Brain microvascular endothelial cell (primary cell): ENCODE data around the gene KRT23.

Source experiments
- DNase-seq: peaks from one replicate; pipeline ENCODE4 v3.0.0-alpha.2; 2020
- H3K27ac ChIP-seq: fragments of 250-450 bp; sonication (Bioruptor Pico); 2 replicates; pipeline ENCODE4 v1.5.1; 2020; ENCODE audit warnings: mild to moderate bottlenecking, moderate library complexity
- H3K27me3 ChIP-seq: fragments of 250-450 bp; sonication (Bioruptor Pico); replicated peaks from 2 replicates; pipeline ENCODE4 v1.5.1; 2020; ENCODE audit warnings: mild to moderate bottlenecking
- H3K36me3 ChIP-seq: fragments of 250-450 bp; sonication (Bioruptor Pico); replicated peaks from 2 replicates; pipeline ENCODE4 v1.5.1; 2020; ENCODE audit warnings: mild to moderate bottlenecking
- H3K4me3 ChIP-seq: 2 replicates; pipeline ENCODE4 v1.5.1; 2011; ENCODE audit warnings: low read depth, mild to moderate bottlenecking, control low read depth, low read length, moderate library complexity
- CTCF ChIP-seq: IDR thresholded peaks from 2 replicates; pipeline ENCODE4 v1.5.1; 2011; ENCODE audit warnings: low read depth, mild to moderate bottlenecking, moderate library complexity, low read length, control low read depth, inconsistent platforms; ENCODE audit errors: missing control alignments
- in situ Hi-C: cut with HindIII; loops from 2 replicates; pipeline ENCODE4 v1.10.0; 2017; ENCODE audit warnings: low sequenced_read_pairs, low pct_ligation_motif_present

KRT23 gene

DNA sequence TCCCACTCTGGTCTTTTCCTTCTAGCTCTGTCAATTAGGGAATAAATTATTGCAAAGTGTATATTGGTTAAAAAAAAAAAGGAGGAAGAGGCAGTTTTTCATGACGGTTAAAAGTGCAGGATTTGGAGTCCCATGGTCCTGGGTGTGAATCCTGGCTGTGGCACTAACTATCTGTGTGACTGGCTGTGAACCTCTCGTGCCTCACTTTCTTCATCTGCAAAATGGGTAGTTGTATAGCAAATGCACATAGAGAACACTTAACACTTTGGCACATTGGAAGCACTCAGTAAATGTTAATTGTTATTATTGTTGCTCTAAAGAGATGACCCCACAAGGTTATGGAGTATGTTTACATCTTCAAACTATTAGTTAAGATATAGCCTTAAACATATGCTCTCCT lies 10.5 kb upstream of the KRT23 start:
- TF ChIP-seq CTCF = no peak
- in situ Hi-C loops = no loop called here
- Histone ChIP-seq H3K27ac (no peak overlapping the region), H3K27me3 (no peaks in the 10 kb centered on the region), H3K4me3 (no peak overlapping the region), H3K36me3 (no peaks in the 10 kb centered on the region)
- no peak for DNase-seq

DNA sequence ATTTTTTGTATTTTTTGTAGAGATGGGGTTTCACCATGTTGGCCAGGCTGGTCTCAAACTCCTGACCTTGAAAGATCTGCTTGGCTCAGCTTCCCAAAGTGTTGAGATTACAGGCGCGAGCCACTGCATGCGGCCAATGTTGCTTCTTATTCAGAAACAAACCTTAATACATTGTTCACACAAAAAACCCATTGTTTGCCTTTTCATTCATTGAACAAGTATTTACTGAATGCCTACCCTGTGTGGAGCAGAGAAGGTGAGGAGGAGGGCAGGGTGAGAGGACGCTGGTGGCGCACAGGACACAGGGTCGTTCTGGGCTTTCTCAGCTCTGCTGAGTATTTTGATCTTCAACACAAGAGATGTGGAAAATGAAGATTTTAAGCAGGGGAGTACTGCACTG lies 8.0 kb upstream of the KRT23 start:
- Histone ChIP-seq H3K27me3 (no peaks in the 10 kb centered on the region), H3K27ac (no peak overlapping the region), H3K36me3 (no peaks in the 10 kb centered on the region), H3K4me3 (no peak overlapping the region)
- no peak for TF ChIP-seq CTCF
- no peak for DNase-seq
- in situ Hi-C loops = no loop called here

DNA sequence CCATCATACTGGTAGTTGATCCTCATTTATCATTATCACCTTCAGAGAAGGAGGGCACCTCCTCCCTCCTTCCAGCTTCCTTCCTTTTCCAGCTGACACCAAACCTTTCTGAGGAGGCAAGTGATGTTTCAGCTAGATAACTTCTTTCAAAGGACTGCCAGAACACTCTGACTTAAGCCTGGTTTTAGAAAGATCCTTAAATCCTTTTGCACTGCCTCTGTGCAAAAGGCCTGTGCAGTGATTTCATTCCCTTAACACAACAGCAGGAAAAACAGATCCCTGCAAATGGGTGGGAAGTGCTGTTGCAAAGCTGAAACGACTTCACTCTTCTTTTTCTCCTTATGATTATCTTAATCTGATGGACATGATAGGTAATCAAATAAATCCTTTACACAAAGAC lies 7.1 kb upstream of the KRT23 start:
- in situ Hi-C loops = no loop called here
- no peak for DNase-seq
- H3K27me3 ChIP-seq = no peaks in the 10 kb centered on the region
- no peak for TF ChIP-seq CTCF
- no peaks in the 10 kb centered on the region for H3K36me3 ChIP-seq
- no peak overlapping the region for H3K4me3 ChIP-seq
- H3K27ac ChIP-seq = no peak overlapping the region

DNA sequence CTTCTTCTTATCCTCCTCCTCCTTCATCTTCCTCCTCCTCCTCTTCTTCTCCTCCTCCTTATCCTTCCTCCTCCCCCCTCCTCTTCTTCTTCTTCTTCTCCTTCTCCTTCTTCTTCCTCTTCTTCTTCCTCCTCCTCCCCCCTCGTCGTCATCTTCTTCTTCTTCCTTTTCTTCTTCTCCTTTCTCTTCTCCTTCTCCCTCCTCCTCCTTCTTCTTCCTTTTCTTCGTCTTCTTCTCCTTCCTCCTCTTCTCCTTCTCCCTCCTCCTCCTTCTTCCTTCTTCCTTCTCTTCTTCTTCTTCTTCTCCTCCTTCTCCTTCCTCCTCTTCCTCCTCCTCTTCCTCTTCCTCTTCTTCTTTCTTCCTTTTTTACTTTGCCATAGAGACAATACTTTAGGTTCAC lies 5.1 kb upstream of the KRT23 start:
- no peak for TF ChIP-seq CTCF
- Histone ChIP-seq H3K27ac (no peak overlapping the region), H3K4me3 (no peak overlapping the region), H3K27me3 (no peaks in the 10 kb centered on the region), H3K36me3 (no peaks in the 10 kb centered on the region)
- no peak for DNase-seq
- in situ Hi-C loops = no loop called here

- H3K27ac ChIP-seq = no peak overlapping the region
- no peak overlapping the region for H3K4me3 ChIP-seq
- DNase-seq = no peak
- H3K27me3 ChIP-seq = no peaks in the 10 kb centered on the region
- no peak for TF ChIP-seq CTCF
- no peaks in the 10 kb centered on the region for H3K36me3 ChIP-seq
- in situ Hi-C loops = no loop called here
Measured at GRCh38 chr17:40940266-40940665, 2.8 kb upstream of the KRT23 start.

GRCh38 chr17:40938981-40939380 lies 1.5 kb upstream of the KRT23 start:
- no peaks in the 10 kb centered on the region for H3K36me3 ChIP-seq
- no peak for DNase-seq
- in situ Hi-C loops = no loop called here
- H3K27ac ChIP-seq = no peak overlapping the region
- no peak for TF ChIP-seq CTCF
- no peak overlapping the region for H3K4me3 ChIP-seq
- H3K27me3 ChIP-seq = no peaks in the 10 kb centered on the region
